ENCODE results near the gene GMDS. TPM values are rescaled to one million over a fixed set of nuclear protein-coding genes. Genes with fewer than 3 reads are reported as not detected.

Gene GMDS
- total RNA-seq, 2 experiments from 2014 or later = 36.6 to 42.8 TPM

DNA sequence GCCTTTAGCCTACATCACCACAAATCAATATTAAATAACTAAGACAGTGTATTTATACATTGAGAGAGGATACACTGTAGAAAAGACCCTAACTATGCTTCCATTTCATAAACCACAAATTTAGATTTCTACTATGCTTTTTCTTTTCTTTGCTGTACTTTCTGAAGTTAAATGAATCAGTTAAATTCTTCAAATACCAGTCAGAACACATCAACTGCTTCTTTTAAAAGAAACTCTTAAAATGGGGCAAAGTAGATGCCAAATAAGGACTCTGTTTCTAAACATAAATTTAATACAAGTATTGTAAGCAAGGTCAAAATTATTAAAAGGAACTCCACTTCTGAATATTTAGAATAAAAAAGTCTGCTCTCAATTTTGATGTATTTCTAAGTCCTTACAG is 76.9 kb downstream of the GMDS start:
- no peaks in the 10 kb centered on the region for H3K27me3 Mint-ChIP-seq

DNA sequence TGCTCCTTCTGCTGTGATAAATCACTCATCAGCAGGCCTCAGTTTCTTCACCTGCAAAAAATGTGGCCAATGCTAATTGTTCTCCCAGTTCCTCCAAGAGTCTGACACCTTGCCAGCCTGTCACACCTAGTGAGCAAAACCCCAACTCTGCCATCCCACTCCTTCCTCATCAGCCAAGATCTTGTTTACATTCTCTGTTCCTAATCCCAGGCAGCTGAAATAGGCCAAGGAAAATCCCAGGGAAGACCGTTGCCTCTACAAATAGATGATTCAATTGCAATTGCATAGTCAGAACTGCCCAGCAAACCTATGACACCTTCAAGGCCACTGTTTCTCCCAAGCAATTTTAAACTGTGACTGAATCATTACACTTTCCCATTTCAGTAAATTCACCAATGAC is 78.7 kb downstream of the GMDS start:
- intact Hi-C loops (cut with micrococcal nuclease) = no loop called here
- H3K27me3 Mint-ChIP-seq = no peaks in the 10 kb centered on the region

More for the DNA sequence above, 76.9 kb downstream of the GMDS start:
- Mint-ChIP-seq H3K4me1 (ENCODE audit: low read depth) (peaks cover 16% of the 10 kb centered on the region), H3K4me3 (no peak overlapping the region), H3K9me3 (no peaks in the 10 kb centered on the region), H3K27ac (no peak overlapping the region), H3K36me3 (ENCODE audit: low read depth) (peaks cover 7% of the 10 kb centered on the region)
- CTCF ChIA-PET = no interaction called here
- POLR2A ChIA-PET = no interaction called here
- DNase-seq (no peak), ATAC-seq (no peak)
- TF ChIP-seq, protein P1, sequence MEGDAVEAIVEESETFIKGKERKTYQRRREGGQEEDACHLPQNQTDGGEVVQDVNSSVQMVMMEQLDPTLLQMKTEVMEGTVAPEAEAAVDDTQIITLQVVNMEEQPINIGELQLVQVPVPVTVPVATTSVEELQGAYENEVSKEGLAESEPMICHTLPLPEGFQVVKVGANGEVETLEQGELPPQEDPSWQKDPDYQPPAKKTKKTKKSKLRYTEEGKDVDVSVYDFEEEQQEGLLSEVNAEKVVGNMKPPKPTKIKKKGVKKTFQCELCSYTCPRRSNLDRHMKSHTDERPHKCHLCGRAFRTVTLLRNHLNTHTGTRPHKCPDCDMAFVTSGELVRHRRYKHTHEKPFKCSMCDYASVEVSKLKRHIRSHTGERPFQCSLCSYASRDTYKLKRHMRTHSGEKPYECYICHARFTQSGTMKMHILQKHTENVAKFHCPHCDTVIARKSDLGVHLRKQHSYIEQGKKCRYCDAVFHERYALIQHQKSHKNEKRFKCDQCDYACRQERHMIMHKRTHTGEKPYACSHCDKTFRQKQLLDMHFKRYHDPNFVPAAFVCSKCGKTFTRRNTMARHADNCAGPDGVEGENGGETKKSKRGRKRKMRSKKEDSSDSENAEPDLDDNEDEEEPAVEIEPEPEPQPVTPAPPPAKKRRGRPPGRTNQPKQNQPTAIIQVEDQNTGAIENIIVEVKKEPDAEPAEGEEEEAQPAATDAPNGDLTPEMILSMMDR (IDR thresholded peaks at IDR 0.05) = no peak
- intact Hi-C loops (cut with micrococcal nuclease) = no loop called here

DNA sequence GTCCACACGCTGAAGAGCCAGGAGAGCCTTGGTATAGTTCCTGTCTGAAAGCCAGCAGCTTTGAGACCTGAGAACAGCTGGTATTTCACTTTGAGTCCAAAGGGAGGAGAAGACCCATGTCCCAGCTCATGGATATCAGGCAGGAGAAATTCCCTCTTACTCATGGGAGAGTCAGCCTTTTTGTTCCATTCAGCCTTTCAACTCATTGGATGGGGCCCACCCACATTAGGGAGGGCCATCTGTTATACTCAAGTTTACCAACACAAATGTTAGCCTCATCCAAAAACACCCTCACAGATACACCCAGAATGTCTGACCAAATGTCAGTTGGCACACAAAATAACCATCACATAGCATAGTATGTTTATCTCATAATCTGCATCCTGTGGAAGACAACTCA is 80.1 kb downstream of the GMDS start:
- Mint-ChIP-seq H3K9me3 (no peaks in the 10 kb centered on the region), H3K4me3 (no peak overlapping the region), H3K36me3 (ENCODE audit: low read depth) (peaks cover 8% of the 10 kb centered on the region), H3K4me1 (ENCODE audit: low read depth) (peaks cover 23% of the 10 kb centered on the region), H3K27me3 (no peaks in the 10 kb centered on the region), H3K27ac (no peak overlapping the region)
- DNase-seq (no peak), ATAC-seq (no peak)
- POLR2A ChIA-PET = no interaction called here
- CTCF ChIA-PET = interaction anchor here (1.8 kb wide), 1 partner anchor 44 kb away, joined by 5 read pairs; no protein-coding TSS in a partner anchor
- TF ChIP-seq, protein P1 (IDR thresholded peaks at IDR 0.05) = no peak
- intact Hi-C loops (cut with micrococcal nuclease) = no loop called here

More for the DNA sequence above, 78.7 kb downstream of the GMDS start:
- DNase-seq = no peak
- ChIA-PET CTCF (no interaction called here), POLR2A (no interaction called here)
- Mint-ChIP-seq H3K36me3 (ENCODE audit: low read depth) (peaks cover 10% of the 10 kb centered on the region), H3K4me1 (ENCODE audit: low read depth) (peaks cover 25% of the 10 kb centered on the region), H3K9me3 (no peaks in the 10 kb centered on the region), H3K27ac (no peak overlapping the region), H3K4me3 (no peak overlapping the region)
- ATAC-seq = no peak
- TF ChIP-seq, protein P1 (IDR thresholded peaks at IDR 0.05) = no peak

DNA sequence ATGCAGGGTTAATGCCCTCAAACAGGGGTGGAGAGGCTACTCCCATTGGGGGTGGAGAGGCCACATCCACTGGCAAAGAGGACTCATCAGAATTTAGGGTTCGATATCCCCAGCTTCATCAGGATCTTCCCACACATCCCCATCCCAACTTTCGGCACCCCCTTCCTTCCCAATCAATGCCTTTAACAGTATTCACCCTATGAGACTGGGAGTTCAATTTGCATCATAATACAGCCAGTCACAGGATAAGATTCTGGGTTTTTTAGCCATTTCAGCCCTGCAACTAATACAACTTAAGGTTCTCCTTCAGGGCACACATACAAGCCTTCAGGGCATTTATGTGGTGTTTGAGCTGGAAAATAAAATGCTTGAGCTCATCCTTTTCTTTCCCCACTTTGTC is 80.9 kb downstream of the GMDS start:
- H3K4me1 Mint-ChIP-seq (ENCODE audit: low read depth) = peaks cover 23% of the 10 kb centered on the region
- POLR2A ChIA-PET = no interaction called here
- DNase-seq (no peak), ATAC-seq (no peak)
- TF ChIP-seq, protein P1 (IDR thresholded peaks at IDR 0.05) = no peak
- no peaks in the 10 kb centered on the region for H3K27me3 Mint-ChIP-seq
- H3K27ac Mint-ChIP-seq = no peak overlapping the region
- intact Hi-C loops (cut with micrococcal nuclease) = no loop called here
- H3K4me3 Mint-ChIP-seq = no peak overlapping the region
- H3K9me3 Mint-ChIP-seq = no peaks in the 10 kb centered on the region
- CTCF ChIA-PET = no interaction called here
- H3K36me3 Mint-ChIP-seq (ENCODE audit: low read depth) = peaks cover 10% of the 10 kb centered on the region

DNA sequence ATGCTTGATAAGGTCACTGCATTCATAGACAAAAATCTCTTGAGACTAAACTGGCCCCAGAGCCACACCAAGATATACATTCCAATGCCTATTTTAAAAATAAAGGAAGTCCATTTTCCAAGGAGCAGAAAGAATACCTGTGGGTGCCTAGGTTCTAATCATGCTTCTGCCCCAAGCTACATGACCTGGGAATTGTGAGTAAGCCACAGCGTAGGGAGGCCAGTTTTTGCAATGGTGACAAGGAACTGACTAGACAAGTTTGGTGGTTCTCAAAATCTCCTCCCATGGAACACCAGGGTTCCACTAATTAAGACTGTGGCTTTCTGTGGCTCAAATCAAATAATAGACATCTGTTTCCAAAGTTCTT is 83.3 kb downstream of the GMDS start:
- H3K27ac Mint-ChIP-seq = no peak overlapping the region
- H3K27me3 Mint-ChIP-seq = no peaks in the 10 kb centered on the region
- H3K9me3 Mint-ChIP-seq = no peaks in the 10 kb centered on the region
- ChIA-PET POLR2A (no interaction called here), CTCF (no interaction called here)
- intact Hi-C loops (cut with micrococcal nuclease) = no loop called here
- DNase-seq (no peak), ATAC-seq (no peak)
- H3K4me1 Mint-ChIP-seq (ENCODE audit: low read depth) = peaks cover 40% of the 10 kb centered on the region
- H3K4me3 Mint-ChIP-seq = no peak overlapping the region
- TF ChIP-seq, protein P1 (IDR thresholded peaks at IDR 0.05) = no peak
- H3K36me3 Mint-ChIP-seq (ENCODE audit: low read depth) = peaks cover 10% of the 10 kb centered on the region
